ENCODE measurements around the gene RNF2.
"Not testable (repeated sequence)": the region's sequence is repeated elsewhere in the genome, so short reads cannot be mapped to it uniquely, and the experiment has no call there.

Gene RNF2

GRCh38 chr1:185044981-185045813 lies at the start of gene RNF2:
Gene RNF2 (plus strand): TSS chr1:185045558. CDS start chr1:185087554, 41,996 bp downstream.
- DNase-seq (ENCODE audit: low read depth) = peak; percentile 57

GRCh38 chr1:184999974-185000373 lies 45.4 kb upstream of the RNF2 start:
- not testable (repeated sequence) for DNase-seq (ENCODE audit: low read depth)

DNA sequence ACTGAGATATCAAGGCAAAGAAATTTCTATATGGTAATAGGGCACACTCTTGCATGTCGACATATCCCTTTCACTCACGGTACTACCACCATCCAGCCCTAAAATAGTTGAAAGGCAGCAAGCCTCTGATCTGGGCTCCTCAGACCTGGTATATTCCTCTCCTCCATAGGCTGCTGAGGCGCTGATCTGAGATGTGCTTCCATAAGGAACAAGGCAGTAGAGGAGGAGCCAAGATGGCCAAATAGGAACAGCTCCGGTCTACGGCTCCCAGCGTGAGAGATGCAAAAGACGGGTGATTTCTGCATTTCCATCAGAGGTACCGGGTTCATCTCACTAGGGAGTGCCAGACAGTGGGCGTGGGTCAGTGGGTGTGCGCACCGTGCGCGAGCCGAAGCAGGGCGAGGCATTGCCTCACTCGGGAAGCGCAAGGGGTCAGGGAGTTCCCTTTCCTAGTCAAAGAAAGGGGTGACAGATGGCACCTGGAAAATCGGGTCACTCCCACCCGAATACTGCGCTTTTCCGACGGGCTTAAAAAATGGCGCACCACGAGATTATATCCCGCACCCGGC lies 44.0 kb upstream of the RNF2 start:
- not testable (repeated sequence) for DNase-seq (ENCODE audit: low read depth)

DNA sequence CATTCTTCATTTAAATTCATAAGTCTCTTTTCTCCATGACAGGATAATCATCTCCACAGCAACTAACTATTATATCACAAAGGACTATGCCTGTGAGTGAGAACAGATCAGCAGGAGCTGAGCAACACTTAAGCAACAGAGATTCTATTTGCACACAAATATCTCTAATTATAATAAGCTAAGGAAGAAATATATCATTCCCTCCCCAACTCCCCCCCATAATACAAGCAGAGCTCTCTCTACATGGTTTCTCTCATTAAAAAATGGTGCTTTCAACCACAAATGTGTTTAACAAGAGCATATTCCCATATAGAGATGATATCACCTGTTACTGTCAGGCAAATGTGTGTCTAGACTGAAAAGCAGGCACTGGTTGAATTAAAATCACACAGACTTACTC lies 36.5 kb upstream of the RNF2 start:
- no peak for DNase-seq (ENCODE audit: low read depth)

DNA sequence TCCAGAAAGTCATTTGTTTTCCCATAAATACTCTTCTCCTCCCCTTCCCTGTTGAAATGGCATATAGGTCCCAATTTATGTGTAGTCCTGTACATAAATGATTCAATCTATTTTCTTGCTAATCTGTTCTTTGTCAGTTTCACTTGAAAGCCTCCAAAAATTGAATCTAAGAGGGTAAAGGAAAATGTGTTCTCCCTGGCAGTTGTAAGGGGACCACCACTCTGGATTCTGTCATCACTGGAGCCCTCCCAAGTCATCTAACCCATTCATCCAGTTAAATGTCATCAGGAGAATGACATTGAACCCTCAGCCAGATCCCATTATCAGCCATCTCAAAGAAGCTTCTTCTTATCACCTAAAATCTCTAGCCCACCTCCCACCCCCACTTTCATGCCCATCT lies 35.0 kb upstream of the RNF2 start:
- no peak for DNase-seq (ENCODE audit: low read depth)

DNA sequence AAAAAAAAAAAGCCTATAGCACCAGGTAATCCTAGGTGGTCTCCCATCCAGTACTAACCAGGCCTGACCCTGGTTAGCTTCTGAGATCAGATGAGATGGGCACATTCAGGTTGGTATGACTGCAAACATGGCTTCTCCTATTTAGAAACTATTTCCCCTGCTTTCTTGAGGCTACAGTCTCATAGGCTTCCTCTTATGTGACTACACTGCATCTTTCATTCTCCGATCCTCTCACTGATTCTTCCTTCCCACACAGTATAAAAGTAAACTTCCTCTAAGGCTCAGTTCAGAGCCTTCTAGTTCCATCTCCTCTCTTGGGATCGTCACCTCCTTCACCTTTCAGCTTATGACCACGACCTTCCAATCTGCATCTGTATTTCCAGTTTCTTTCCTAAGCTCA lies 30.4 kb upstream of the RNF2 start:
- no peak for DNase-seq (ENCODE audit: low read depth)

DNA sequence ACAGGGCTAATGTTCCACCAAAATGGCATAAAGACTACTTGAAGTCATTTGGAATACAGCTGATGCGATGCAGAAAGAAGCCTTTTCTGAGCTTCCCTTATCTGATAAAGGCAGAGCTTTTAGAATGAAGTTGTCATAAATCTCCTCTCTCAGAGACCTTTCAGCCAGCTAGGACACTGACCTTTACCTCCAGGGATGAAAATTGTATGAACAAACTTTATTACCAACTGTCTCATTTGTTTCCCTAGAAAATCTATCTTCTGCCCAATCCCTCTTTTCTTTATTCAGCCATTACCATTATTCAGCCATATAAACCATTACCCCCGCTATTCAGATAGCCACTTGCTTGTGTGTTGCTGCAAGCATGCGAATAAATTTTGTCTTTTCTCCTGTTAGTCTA lies 29.7 kb upstream of the RNF2 start:
- DNase-seq (ENCODE audit: low read depth) = no peak

DNA sequence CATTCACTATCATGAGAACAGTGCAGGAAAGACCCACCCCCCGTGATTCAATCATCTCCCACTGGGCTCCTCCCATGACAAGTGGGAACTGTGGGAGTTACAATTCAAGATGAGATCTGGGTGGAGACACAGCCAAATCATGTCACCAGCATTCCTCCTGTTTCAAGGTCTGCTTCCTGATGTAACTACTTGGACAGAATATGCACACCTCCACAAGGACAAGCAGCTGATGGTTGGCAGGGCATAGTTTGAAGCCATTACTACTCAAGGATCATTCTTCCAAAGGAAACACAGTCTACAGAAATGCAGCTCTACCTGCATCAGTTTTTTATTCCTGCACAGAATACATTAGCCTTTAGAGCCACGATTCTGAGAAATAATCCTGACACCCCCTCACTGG lies 28.5 kb upstream of the RNF2 start:
- DNase-seq (ENCODE audit: low read depth) = no peak

- no peak for DNase-seq (ENCODE audit: low read depth)
These were observed 28.0 kb upstream of the RNF2 start for GRCh38 chr1:185017338-185017737.

DNA sequence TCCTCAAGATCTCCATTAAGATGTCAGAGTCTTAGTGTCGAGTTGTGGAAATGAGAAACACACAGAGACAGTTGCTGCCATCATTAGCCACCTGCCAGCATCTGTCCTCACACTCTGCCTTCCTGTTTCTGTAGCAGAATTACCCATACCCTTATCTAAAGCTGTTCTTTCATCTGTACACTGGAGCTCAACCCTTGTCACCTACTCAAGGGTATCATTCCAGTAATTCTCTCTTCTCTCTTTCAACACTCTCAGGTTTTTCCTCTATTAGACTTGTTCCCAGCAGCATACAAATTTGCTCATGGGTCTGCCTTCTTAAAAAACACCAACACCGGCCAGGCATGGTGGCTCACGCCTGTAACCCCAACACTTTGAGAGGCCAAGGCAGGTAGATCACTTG lies 27.4 kb upstream of the RNF2 start:
- DNase-seq (ENCODE audit: low read depth) = no peak

- DNase-seq (ENCODE audit: low read depth) = no peak
These were observed 18.0 kb upstream of the RNF2 start for GRCh38 chr1:185027252-185027882.

DNA sequence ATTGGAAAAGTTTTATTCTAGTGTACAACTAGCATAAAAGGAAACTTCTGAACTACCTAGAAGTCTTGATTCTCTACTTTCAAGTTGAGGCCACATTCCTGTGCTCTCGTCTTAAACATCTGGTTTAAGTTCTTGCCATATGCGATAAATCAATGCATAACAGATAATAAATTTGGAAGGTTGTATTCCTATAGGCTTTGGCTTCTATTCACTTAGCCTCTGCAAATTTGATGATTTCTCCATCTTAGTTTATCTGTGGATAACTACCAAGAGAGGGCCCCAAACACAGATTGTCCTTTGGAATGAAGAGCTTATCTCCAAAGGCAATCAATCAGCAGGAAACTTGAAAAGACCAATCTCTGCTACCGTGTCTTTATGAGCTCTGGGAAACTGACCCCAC lies 11.7 kb upstream of the RNF2 start:
- no peak for DNase-seq (ENCODE audit: low read depth)

DNA sequence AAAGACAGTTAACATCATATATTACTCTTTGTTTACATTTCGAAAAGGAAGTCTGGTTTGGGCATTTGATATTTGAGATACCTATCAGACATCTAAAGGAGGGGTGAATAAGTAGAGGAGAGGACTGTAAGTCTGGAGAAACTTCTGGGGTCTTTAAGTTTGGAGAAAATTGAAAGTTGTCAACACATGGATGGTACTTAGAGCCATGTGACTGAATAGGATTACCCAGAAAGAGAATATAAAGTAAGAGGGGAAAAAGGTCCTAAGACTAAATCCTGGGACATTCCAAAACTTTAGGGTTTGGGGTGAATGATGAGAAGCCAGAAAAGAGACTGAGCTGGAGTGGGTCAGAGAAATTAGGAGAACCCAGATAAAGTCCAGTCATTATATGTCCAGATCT lies 10.1 kb upstream of the RNF2 start:
- no peak for DNase-seq (ENCODE audit: low read depth)

DNA sequence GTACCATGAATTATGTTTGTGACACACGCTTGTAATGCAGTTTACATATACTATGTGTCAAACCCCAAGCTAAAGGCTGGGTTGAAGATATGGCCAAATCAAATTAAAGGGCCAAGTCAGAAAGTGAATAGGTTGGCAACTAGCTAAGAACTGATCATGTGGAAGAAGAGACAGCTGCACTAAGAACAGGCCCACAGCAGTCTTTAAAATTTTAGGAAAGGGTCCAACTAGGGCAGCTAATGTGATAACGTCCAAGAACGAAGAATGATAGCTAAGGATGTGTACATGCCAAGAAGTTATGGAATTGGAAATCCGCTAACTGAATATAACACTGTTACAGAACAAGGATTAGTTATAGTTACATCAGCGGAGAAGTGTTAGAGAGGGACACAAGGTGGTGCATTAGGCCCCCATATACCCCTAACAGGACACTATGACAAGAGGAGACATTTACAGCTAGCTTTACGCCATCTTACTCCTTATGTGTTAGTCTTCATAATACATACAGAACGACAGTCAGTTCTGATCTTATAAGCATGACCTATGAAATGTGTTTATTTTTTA lies 6.5 kb upstream of the RNF2 start:
- no peak for DNase-seq (ENCODE audit: low read depth)

DNA sequence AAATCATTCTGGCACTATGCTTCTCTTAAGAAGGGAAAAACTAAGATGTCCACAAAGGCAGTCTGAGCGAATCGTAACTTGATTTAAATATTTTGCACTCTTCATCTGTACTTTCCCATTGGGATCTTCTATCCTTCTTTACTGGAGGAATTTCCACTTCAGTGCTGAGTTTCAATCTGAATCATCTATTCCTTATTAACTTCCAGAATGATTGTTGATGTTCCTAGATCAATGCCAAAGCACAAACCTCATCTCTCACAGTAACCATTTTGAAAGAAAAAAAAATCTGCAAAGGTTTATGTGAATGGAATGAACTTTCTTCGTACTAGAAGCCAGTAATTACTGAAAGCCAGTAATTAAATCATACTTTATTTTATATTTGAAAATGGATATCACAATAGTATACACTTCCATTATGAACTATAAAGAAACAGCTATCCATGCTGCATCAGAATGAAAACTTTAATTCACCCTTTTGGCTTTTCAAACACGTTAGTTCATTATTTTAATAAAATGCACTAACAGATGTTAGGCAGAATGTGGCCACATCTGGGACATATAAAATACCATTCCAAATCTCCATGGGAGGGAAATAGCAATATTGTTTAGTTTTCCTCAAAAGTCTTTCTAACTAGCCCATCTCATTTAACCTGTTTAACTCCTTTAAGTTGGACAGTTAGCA lies 5.5 kb upstream of the RNF2 start:
- no peak for DNase-seq (ENCODE audit: low read depth)

DNA sequence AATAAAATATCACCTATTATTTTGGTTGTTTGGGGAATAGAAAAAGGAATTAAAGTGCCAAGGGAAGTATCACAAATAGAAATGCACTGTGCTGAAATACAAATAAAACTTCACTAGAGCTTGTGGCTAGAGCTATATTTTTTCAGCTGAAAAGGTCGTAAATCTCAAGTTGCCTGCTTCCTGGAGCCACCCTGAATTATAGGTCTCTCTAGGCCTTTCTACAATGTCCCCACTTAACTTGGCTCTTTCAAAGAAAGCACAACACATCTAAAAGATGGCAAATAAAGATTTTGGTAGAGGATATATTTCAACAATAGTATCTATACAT lies 5.0 kb upstream of the RNF2 start:
- no peak for DNase-seq (ENCODE audit: low read depth)

GRCh38 chr1:185041742-185042141 lies 3.6 kb upstream of the RNF2 start:
- no peak for DNase-seq (ENCODE audit: low read depth)

GRCh38 chr1:185042737-185043136 lies 2.6 kb upstream of the RNF2 start:
- no peak for DNase-seq (ENCODE audit: low read depth)

- no peak for DNase-seq (ENCODE audit: low read depth)
These were observed 971 bp upstream of the RNF2 start for GRCh38 chr1:185044387-185044786.

GRCh38 chr1:185045814-185046492 lies 595 bp downstream of the RNF2 start:
- DNase-seq (ENCODE audit: low read depth) = no peak

GRCh38 chr1:185046668-185047067 lies 1.3 kb downstream of the RNF2 start:
- no peak for DNase-seq (ENCODE audit: low read depth)

- DNase-seq (ENCODE audit: low read depth) = no peak
These were observed 4.3 kb downstream of the RNF2 start for GRCh38 chr1:185049670-185050069.
